ENCODE results near the gene GHRHR.

Gene GHRHR

GRCh38 chr7:30995536-30995935, 31.8 kb downstream of the GHRHR start:
- no peak for DNase-seq (ENCODE audit: low read depth)
- no peak overlapping the region for H3K4me3 ChIP-seq (ENCODE audit: low read depth, low read length)
- TF ChIP-seq CTCF (IDR thresholded peaks at IDR 0.05; ENCODE audit: low read depth, low read length, missing control alignments) = no peak

- no peak for TF ChIP-seq CTCF (IDR thresholded peaks at IDR 0.05; ENCODE audit: low read depth, low read length, missing control alignments)
- DNase-seq (ENCODE audit: low read depth) = no peak
- H3K4me3 ChIP-seq (ENCODE audit: low read depth, low read length) = no peak overlapping the region
Observed at GRCh38 chr7:30996256-30996655, 32.5 kb downstream of the GHRHR start.

GRCh38 chr7:30996883-30997282, 33.1 kb downstream of the GHRHR start:
- TF ChIP-seq CTCF (IDR thresholded peaks at IDR 0.05; ENCODE audit: low read depth, low read length, missing control alignments) = no peak
- no peak for DNase-seq (ENCODE audit: low read depth)
- H3K4me3 ChIP-seq (ENCODE audit: low read depth, low read length) = no peak overlapping the region

GRCh38 chr7:30997316-30997715, 33.6 kb downstream of the GHRHR start:
- H3K4me3 ChIP-seq (ENCODE audit: low read depth, low read length) = no peak overlapping the region
- no peak for TF ChIP-seq CTCF (IDR thresholded peaks at IDR 0.05; ENCODE audit: low read depth, low read length, missing control alignments)
- DNase-seq (ENCODE audit: low read depth) = no peak

- H3K4me3 ChIP-seq (ENCODE audit: low read depth, low read length) = no peak overlapping the region
- TF ChIP-seq CTCF (IDR thresholded peaks at IDR 0.05; ENCODE audit: low read depth, low read length, missing control alignments) = no peak
- DNase-seq (ENCODE audit: low read depth) = no peak
Observed at GRCh38 chr7:30998180-30998579, 34.4 kb downstream of the GHRHR start.

- DNase-seq (ENCODE audit: low read depth) = no peak
- no peak for TF ChIP-seq CTCF (IDR thresholded peaks at IDR 0.05; ENCODE audit: low read depth, low read length, missing control alignments)
Observed at GRCh38 chr7:31000161-31000693, 36.5 kb downstream of the GHRHR start.

GRCh38 chr7:31000779-31001178, 37.0 kb downstream of the GHRHR start:
- no peak for DNase-seq (ENCODE audit: low read depth)
- no peak overlapping the region for H3K4me3 ChIP-seq (ENCODE audit: low read depth, low read length)
- no peak for TF ChIP-seq CTCF (IDR thresholded peaks at IDR 0.05; ENCODE audit: low read depth, low read length, missing control alignments)

More at GRCh38 chr7:31000161-31000693, 36.5 kb downstream of the GHRHR start:
- H3K4me3 ChIP-seq (ENCODE audit: low read depth, low read length) = no peak overlapping the region
